ENCODE data around the gene SARDH. TPM values are rescaled to one million over a fixed set of nuclear protein-coding genes. Genes with fewer than 3 reads are reported as not detected.

Gene SARDH
- total and polyA plus RNA-seq, 2 of the 13 experiments (the other 11 are each of a cell fraction or from before 2014, with no cell fraction given) = 11.6 to 34.9 TPM

GRCh38 chr9:133768859-133769510 lies 30.8 kb upstream of the SARDH start (continued):
- TF ChIP-seq, protein P1, sequence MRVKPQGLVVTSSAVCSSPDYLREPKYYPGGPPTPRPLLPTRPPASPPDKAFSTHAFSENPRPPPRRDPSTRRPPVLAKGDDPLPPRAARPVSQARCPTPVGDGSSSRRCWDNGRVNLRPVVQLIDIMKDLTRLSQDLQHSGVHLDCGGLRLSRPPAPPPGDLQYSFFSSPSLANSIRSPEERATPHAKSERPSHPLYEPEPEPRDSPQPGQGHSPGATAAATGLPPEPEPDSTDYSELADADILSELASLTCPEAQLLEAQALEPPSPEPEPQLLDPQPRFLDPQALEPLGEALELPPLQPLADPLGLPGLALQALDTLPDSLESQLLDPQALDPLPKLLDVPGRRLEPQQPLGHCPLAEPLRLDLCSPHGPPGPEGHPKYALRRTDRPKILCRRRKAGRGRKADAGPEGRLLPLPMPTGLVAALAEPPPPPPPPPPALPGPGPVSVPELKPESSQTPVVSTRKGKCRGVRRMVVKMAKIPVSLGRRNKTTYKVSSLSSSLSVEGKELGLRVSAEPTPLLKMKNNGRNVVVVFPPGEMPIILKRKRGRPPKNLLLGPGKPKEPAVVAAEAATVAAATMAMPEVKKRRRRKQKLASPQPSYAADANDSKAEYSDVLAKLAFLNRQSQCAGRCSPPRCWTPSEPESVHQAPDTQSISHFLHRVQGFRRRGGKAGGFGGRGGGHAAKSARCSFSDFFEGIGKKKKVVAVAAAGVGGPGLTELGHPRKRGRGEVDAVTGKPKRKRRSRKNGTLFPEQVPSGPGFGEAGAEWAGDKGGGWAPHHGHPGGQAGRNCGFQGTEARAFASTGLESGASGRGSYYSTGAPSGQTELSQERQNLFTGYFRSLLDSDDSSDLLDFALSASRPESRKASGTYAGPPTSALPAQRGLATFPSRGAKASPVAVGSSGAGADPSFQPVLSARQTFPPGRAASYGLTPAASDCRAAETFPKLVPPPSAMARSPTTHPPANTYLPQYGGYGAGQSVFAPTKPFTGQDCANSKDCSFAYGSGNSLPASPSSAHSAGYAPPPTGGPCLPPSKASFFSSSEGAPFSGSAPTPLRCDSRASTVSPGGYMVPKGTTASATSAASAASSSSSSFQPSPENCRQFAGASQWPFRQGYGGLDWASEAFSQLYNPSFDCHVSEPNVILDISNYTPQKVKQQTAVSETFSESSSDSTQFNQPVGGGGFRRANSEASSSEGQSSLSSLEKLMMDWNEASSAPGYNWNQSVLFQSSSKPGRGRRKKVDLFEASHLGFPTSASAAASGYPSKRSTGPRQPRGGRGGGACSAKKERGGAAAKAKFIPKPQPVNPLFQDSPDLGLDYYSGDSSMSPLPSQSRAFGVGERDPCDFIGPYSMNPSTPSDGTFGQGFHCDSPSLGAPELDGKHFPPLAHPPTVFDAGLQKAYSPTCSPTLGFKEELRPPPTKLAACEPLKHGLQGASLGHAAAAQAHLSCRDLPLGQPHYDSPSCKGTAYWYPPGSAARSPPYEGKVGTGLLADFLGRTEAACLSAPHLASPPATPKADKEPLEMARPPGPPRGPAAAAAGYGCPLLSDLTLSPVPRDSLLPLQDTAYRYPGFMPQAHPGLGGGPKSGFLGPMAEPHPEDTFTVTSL (CRISPR knock-in tag; IDR thresholded peaks at IDR 0.05; ENCODE audit: borderline replicate concordance) = 0 out of 2 replicates have a peak, but pooled peaks have one; percentile 21
- no peak for TF ChIP-seq NFAT5 (CRISPR knock-in tag; IDR thresholded peaks at IDR 0.05)
- peak; percentile 65 for TF ChIP-seq ZGPAT (CRISPR knock-in tag; IDR thresholded peaks at IDR 0.05)
- TF ChIP-seq DNMT1 (CRISPR knock-in tag; IDR thresholded peaks at IDR 0.05) = no peak
- TF ChIP-seq ZNF562 (CRISPR knock-in tag; IDR thresholded peaks at IDR 0.05; ENCODE audit: borderline replicate concordance) = no peak
- TF ChIP-seq ZNF589 (CRISPR knock-in tag; conservative IDR thresholded peaks at IDR 0.05) = no peak
- peak; percentile 76 for TF ChIP-seq MAX (IDR thresholded peaks at IDR 0.05)
- TF ChIP-seq ZKSCAN5 (CRISPR knock-in tag; IDR thresholded peaks at IDR 0.05) = no peak
- TF ChIP-seq IKZF4 (CRISPR knock-in tag; IDR thresholded peaks at IDR 0.05; ENCODE audit: borderline replicate concordance, low read depth, not compliant biosample characterization) = peak; percentile 56
- peak; percentile 92 for TF ChIP-seq ZSCAN25 (CRISPR knock-in tag; IDR thresholded peaks at IDR 0.05)
- peak; percentile 64; the same call in 1 of the 2 replicates for TF ChIP-seq POGZ (CRISPR knock-in tag; IDR thresholded peaks at IDR 0.05)
- peak; percentile 72; the same call in 1 of the 2 replicates for TF ChIP-seq ZNF543 (CRISPR knock-in tag; IDR thresholded peaks at IDR 0.05)
- peak; percentile 91 for TF ChIP-seq IRF2 (CRISPR knock-in tag; IDR thresholded peaks at IDR 0.05)
- TF ChIP-seq AGO2 (optimal IDR thresholded peaks at IDR 0.05; ENCODE audit: low read depth, low read length) = no peak
- TF ChIP-seq ETS1 (CRISPR knock-in tag; IDR thresholded peaks at IDR 0.05) = no peak
